ENCODE measurements around the gene ARAP1. TPM values are rescaled to one million over a fixed set of nuclear protein-coding genes. Genes with fewer than 3 reads are reported as not detected.

ARAP1 gene
- polyA plus RNA-seq, 3 donors, result 48.7 to 487 (median 79.0) TPM

DNA sequence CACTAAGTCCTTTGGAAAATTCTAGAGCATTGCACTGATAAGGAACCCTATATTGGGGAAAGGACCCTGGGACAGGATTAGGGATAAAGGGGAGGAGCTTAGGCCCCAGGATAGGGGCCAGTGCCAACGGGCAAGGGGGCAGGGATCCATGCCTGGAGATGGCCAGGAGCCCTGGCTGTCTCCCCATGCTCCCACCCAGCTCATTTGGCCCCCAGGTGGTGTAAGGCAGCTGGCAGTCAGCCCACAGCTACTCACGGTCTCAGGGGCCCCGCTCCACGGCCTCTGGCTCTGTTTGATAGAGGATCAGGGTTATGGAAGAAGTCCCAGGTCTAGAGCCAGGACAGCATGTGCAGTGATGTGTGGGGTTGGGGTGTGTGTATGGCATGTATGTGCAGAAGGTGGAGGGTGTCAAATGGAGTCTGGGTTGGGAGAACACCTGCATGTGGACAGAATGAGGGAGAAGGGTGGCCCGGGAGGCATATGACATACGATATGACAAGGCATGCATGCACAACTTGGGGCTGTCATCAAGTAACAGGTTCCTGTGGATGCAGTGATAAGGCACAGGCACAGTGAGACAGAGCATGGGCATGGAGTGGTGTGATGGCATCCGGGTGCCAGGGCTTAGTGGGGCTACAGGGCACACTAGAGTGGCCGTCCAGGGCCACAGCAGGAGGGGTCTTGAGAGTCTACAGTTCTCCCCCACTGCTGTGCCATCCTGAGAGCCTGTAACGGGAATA lies 59.5 kb downstream of the ARAP1 start:
- intact Hi-C loops (cut with micrococcal nuclease), result no loop called here
- H2AFZ ChIP-seq (ENCODE audit: insufficient read depth, low read depth, low read length, poor library complexity, severe bottlenecking), result no peak overlapping the region
- H3K4me1 ChIP-seq (ENCODE audit: control insufficient read depth in 1 of 2, insufficient read depth in 2 of 2, low read length in 2 of 2), result no peaks in the 10 kb centered on the region
- H3K4me2 ChIP-seq (replicated peaks; ENCODE audit: extremely low read depth, low read length, poor library complexity, severe bottlenecking), result no peak overlapping the region
- peaks cover 97 to 100% of the 10 kb centered on the region in 2 donors for H3K36me3 Mint-ChIP-seq
- peaks cover 0 to 2% (median 2%) of the 10 kb centered on the region in 3 donors for H3K27me3 Mint-ChIP-seq (ENCODE audit: low read depth in 3 of 3)
- no peak overlapping the region for H3K9ac ChIP-seq (ENCODE audit: insufficient read depth, low read length, poor library complexity, severe bottlenecking)
- peaks cover 100% of the 10 kb centered on the region in 2 donors for H3K36me3 ChIP-seq (replicated peaks in 1 of 2; ENCODE audit: control insufficient read depth in 1 of 2, insufficient read depth in 2 of 2, low read length in 2 of 2)
- TF ChIP-seq, protein P1, sequence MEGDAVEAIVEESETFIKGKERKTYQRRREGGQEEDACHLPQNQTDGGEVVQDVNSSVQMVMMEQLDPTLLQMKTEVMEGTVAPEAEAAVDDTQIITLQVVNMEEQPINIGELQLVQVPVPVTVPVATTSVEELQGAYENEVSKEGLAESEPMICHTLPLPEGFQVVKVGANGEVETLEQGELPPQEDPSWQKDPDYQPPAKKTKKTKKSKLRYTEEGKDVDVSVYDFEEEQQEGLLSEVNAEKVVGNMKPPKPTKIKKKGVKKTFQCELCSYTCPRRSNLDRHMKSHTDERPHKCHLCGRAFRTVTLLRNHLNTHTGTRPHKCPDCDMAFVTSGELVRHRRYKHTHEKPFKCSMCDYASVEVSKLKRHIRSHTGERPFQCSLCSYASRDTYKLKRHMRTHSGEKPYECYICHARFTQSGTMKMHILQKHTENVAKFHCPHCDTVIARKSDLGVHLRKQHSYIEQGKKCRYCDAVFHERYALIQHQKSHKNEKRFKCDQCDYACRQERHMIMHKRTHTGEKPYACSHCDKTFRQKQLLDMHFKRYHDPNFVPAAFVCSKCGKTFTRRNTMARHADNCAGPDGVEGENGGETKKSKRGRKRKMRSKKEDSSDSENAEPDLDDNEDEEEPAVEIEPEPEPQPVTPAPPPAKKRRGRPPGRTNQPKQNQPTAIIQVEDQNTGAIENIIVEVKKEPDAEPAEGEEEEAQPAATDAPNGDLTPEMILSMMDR (IDR thresholded peaks at IDR 0.05), result no peak
- no peak overlapping the region for H3K4me3 ChIP-seq (replicated peaks in 1 of 3; ENCODE audit: low read depth in 2 of 3, low read length in 3 of 3)
- H3K9me3 ChIP-seq (replicated peaks in 1 of 2; ENCODE audit: control insufficient read depth in 1 of 2, insufficient read depth in 1 of 2, low read length in 2 of 2), result no peaks in the 10 kb centered on the region
- peak overlapping the region in 1 of 2 donors; percentile 31 for H3K27ac ChIP-seq (ENCODE audit: low read depth in 1 of 2, low read length in 2 of 2)
- DNase-seq, result no peak
- 91% methylated on average over 9 of the region's 9 CpGs for WGBS (ENCODE audit: insufficient coverage)
- H3K4me1 Mint-ChIP-seq, result peaks cover 2% of the 10 kb centered on the region
- peaks cover 100% of the 10 kb centered on the region for H4K20me1 ChIP-seq (ENCODE audit: insufficient read depth, low read length)
- no peaks in the 10 kb centered on the region for H3K27me3 ChIP-seq (ENCODE audit: control insufficient read depth in 2 of 2, insufficient read depth in 2 of 2, low read length in 2 of 2)
- H3K27ac Mint-ChIP-seq, result peak overlapping the region in 6 of 7 donors; percentile 3 to 66 (median 38)
- peaks cover 22% of the 10 kb centered on the region for H3K79me2 ChIP-seq (ENCODE audit: insufficient read depth, low read length)
- H3K9me3 Mint-ChIP-seq, result no peaks in the 10 kb centered on the region
- no peak overlapping the region for H3K4me3 Mint-ChIP-seq

DNA sequence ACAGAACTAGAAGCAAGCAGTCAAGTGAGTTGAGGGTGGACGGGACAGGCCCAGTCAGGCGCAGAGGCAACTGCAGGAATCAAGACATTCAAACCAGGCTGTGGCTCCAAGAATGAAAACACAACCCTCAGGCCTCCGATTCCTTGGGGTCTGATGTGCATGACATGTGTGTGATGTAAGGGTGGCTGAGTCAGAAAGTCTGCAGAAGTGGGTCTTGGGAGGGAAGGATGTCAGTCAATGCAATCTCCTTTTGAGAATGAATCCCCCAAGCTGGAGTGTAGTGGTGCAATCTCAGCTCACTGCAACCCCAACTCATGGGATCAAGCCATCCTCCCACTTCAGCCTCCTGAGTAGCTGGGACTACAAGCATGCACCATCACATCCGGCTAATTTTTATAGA lies 62.0 kb downstream of the ARAP1 start:
- intact Hi-C loops (cut with micrococcal nuclease), result no loop called here
- Mint-ChIP-seq H3K27ac (peak overlapping the region in 4 of 7 donors; percentile 2 to 78 (median 40)), H3K4me1 (peaks cover 5% of the 10 kb centered on the region), H3K36me3 (peaks cover 96 to 100% of the 10 kb centered on the region in 2 donors), H3K27me3 (ENCODE audit: low read depth in 3 of 3) (peaks cover 0 to 4% (median 2%) of the 10 kb centered on the region in 3 donors), H3K9me3 (no peaks in the 10 kb centered on the region), H3K4me3 (no peak overlapping the region)
- peaks cover 100% of the 10 kb centered on the region in 2 donors for H3K36me3 ChIP-seq (replicated peaks in 1 of 2; ENCODE audit: control insufficient read depth in 1 of 2, insufficient read depth in 2 of 2, low read length in 2 of 2)
- no peak for DNase-seq
- H4K20me1 ChIP-seq (ENCODE audit: insufficient read depth, low read length), result peaks cover 100% of the 10 kb centered on the region
- no peaks in the 10 kb centered on the region for H3K27me3 ChIP-seq (ENCODE audit: control insufficient read depth in 2 of 2, insufficient read depth in 2 of 2, low read length in 2 of 2)
- TF ChIP-seq, protein P1 (IDR thresholded peaks at IDR 0.05), result no peak
- H3K4me3 ChIP-seq (replicated peaks in 1 of 3; ENCODE audit: low read depth in 2 of 3, low read length in 3 of 3), result no peak overlapping the region
- H3K79me2 ChIP-seq (ENCODE audit: insufficient read depth, low read length), result peaks cover 15% of the 10 kb centered on the region
- no peaks in the 10 kb centered on the region for H3K4me1 ChIP-seq (ENCODE audit: control insufficient read depth in 1 of 2, insufficient read depth in 2 of 2, low read length in 2 of 2)
- no peak overlapping the region for H2AFZ ChIP-seq (ENCODE audit: insufficient read depth, low read depth, low read length, poor library complexity, severe bottlenecking)
- H3K9me3 ChIP-seq (replicated peaks in 1 of 2; ENCODE audit: control insufficient read depth in 1 of 2, insufficient read depth in 1 of 2, low read length in 2 of 2), result no peaks in the 10 kb centered on the region
- no peak overlapping the region for H3K9ac ChIP-seq (ENCODE audit: insufficient read depth, low read length, poor library complexity, severe bottlenecking)
- no peak overlapping the region for H3K4me2 ChIP-seq (replicated peaks; ENCODE audit: extremely low read depth, low read length, poor library complexity, severe bottlenecking)
- peak overlapping the region in 1 of 2 donors; percentile 36 for H3K27ac ChIP-seq (ENCODE audit: low read depth in 1 of 2, low read length in 2 of 2)
- 97% methylated on average over 4 of the region's 4 CpGs for WGBS (ENCODE audit: insufficient coverage)
